HL-60 (cell line): Measurements from ENCODE around the gene TKTL1.

Source experiments
- DNase-seq, 2 experiments: peaks; one replicate each; pipeline ENCODE4 v3.0.0-alpha.2; 2010 to 2020; ENCODE audit warnings: low read depth in 1 of 2, low spot score in 1 of 2
- H3K27ac ChIP-seq: fragments of 250-450 bp; sonication (Bioruptor Pico); replicated peaks from 2 replicates; pipeline ENCODE4 v1.5.1; 2020; ENCODE audit warnings: mild to moderate bottlenecking, moderate library complexity
- H3K27me3 ChIP-seq: fragments of 250-450 bp; sonication (Bioruptor Pico); 2 replicates; pipeline ENCODE4 v1.5.1; 2021; ENCODE audit warnings: mild to moderate bottlenecking, moderate library complexity; ENCODE audit not compliant: insufficient read depth, poor library complexity, severe bottlenecking
- H3K4me3 ChIP-seq: replicated peaks from 2 replicates; pipeline ENCODE4 v1.5.1; 2011; ENCODE audit warnings: mild to moderate bottlenecking, control low read depth, low read length; ENCODE audit not compliant: insufficient read depth
- GABPA ChIP-seq: IDR thresholded peaks from 2 replicates; pipeline ENCODE4 v1.6.1; 2012; ENCODE audit warnings: low read depth
- POLR2AphosphoS5 ChIP-seq: IDR thresholded peaks from 2 replicates; pipeline ENCODE4 v1.6.1; 2012; ENCODE audit warnings: low read depth
- SPI1 ChIP-seq: IDR thresholded peaks from 2 replicates; pipeline ENCODE4 v1.6.1; 2012; ENCODE audit warnings: low read depth, mild to moderate bottlenecking, borderline replicate concordance
- TF ChIP-seq, protein P1 (sequence below): IDR thresholded peaks from 2 replicates; pipeline ENCODE4 v1.6.1; 2012; ENCODE audit warnings: low read depth; ENCODE audit not compliant: insufficient replicate concordance
- TF ChIP-seq, protein P2 (sequence below): IDR thresholded peaks from one replicate; pipeline ENCODE4 v1.5.1; 2011; ENCODE audit warnings: low read length, control low read depth, inconsistent platforms; ENCODE audit not compliant: insufficient read depth

TKTL1 gene

DNA sequence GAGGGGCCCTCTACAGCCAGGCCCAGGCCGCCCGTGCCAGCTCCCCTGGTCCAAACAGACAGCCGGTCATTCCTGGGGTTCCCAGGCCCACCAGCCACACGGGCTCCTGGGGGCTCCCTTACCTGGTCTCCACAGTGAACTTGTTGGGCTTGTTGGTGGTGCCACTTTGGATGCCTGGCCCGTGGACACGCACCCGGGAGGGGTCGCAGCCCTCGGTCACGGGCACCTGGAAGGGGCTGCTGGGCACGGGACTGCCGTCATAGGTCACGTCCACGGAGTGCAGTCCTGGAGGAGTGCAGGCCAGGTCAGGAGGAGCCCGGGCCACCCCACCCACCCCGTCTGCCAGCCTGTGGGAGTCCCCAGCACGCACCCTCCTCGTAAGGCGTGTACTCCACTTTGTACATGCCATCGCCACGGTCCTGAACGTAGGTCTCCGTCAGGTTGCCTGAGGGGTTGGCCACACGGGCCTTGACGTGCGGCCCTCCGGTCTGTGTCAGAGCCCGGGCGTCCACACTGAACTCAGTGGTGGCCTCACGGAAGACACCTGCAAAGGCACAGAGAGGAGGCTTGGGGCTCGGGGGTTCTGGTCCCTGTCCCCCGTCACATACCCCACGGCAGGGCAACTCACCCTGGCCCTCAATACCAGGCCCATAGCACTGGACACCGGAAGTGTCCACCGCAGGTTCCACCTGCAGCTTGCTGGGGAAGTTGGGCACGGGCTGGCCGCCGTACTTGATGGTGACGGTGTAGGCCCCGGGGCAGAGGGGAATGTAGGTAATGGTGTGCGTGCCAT lies 64.0 kb downstream of the TKTL1 start:
- H3K4me3 ChIP-seq: no peak overlapping the region
- H3K27me3 ChIP-seq: no peaks in the 10 kb centered on the region
- peak in 1 of 2 experiments; percentile 30 for DNase-seq
- no peak for TF ChIP-seq GABPA
- TF ChIP-seq, protein P1, sequence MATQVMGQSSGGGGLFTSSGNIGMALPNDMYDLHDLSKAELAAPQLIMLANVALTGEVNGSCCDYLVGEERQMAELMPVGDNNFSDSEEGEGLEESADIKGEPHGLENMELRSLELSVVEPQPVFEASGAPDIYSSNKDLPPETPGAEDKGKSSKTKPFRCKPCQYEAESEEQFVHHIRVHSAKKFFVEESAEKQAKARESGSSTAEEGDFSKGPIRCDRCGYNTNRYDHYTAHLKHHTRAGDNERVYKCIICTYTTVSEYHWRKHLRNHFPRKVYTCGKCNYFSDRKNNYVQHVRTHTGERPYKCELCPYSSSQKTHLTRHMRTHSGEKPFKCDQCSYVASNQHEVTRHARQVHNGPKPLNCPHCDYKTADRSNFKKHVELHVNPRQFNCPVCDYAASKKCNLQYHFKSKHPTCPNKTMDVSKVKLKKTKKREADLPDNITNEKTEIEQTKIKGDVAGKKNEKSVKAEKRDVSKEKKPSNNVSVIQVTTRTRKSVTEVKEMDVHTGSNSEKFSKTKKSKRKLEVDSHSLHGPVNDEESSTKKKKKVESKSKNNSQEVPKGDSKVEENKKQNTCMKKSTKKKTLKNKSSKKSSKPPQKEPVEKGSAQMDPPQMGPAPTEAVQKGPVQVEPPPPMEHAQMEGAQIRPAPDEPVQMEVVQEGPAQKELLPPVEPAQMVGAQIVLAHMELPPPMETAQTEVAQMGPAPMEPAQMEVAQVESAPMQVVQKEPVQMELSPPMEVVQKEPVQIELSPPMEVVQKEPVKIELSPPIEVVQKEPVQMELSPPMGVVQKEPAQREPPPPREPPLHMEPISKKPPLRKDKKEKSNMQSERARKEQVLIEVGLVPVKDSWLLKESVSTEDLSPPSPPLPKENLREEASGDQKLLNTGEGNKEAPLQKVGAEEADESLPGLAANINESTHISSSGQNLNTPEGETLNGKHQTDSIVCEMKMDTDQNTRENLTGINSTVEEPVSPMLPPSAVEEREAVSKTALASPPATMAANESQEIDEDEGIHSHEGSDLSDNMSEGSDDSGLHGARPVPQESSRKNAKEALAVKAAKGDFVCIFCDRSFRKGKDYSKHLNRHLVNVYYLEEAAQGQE: no peak
- TF ChIP-seq SPI1: no peak
- no peak for TF ChIP-seq POLR2AphosphoS5
- TF ChIP-seq, protein P2, sequence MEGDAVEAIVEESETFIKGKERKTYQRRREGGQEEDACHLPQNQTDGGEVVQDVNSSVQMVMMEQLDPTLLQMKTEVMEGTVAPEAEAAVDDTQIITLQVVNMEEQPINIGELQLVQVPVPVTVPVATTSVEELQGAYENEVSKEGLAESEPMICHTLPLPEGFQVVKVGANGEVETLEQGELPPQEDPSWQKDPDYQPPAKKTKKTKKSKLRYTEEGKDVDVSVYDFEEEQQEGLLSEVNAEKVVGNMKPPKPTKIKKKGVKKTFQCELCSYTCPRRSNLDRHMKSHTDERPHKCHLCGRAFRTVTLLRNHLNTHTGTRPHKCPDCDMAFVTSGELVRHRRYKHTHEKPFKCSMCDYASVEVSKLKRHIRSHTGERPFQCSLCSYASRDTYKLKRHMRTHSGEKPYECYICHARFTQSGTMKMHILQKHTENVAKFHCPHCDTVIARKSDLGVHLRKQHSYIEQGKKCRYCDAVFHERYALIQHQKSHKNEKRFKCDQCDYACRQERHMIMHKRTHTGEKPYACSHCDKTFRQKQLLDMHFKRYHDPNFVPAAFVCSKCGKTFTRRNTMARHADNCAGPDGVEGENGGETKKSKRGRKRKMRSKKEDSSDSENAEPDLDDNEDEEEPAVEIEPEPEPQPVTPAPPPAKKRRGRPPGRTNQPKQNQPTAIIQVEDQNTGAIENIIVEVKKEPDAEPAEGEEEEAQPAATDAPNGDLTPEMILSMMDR: no peak
- no peak overlapping the region for H3K27ac ChIP-seq

GRCh38 chrX:154360155-154360713 lies 64.6 kb downstream of the TKTL1 start:
- no peak overlapping the region for H3K4me3 ChIP-seq
- H3K27ac ChIP-seq: no peak overlapping the region
- no peak for TF ChIP-seq SPI1
- no peak for TF ChIP-seq GABPA
- TF ChIP-seq, protein P1: no peak
- no peak for TF ChIP-seq POLR2AphosphoS5
- TF ChIP-seq, protein P2: no peak
- peak in 1 of 2 experiments; percentile 37 for DNase-seq
- no peaks in the 10 kb centered on the region for H3K27me3 ChIP-seq

DNA sequence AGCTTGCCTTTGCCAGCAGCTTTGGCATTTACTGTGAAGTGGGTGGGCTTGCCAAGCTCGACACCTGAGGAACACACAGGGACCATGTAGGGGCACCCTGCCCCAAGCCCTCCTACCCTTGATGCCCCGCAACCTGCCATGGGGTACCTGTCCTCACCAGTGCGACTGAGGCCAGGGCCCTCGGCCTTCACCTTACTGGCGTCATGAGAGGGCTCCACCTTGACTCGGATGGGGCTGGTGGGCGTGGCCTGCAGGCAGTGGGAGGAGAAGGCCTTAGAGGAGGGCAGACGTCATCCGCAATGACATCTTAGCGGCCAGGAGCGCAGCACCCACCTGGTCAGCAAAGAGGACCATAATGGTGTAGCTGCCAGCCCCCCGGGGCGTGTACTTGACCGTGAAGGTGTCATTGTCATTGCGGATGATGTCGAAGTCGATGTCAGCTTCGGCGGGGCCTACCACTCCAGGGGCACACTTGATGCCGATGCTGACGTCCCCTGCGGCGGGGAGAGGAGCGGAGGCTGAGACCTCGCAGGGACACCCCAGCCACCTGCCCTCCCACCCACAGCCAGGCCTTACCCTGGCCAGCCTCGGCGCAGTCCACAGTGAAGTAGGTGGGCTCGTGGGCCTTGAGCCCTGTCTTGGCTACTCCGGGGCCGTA lies 66.6 kb downstream of the TKTL1 start:
- H3K4me3 ChIP-seq: no peak overlapping the region
- H3K27ac ChIP-seq: no peak overlapping the region
- DNase-seq: peak in 1 of 2 experiments; percentile 36
- H3K27me3 ChIP-seq: no peaks in the 10 kb centered on the region
- TF ChIP-seq, protein P2: no peak
